Fibroblast of villous mesenchyme (primary cell): ENCODE data around the gene FRMPD2. TPM values are rescaled to one million over a fixed set of nuclear protein-coding genes. Genes with fewer than 3 reads are reported as not detected.

Experiments
- DNase-seq: peaks from one replicate; pipeline ENCODE4 v3.0.0-alpha.2; 2010; ENCODE audit warnings: low read depth
- H3K4me3 ChIP-seq: 2 replicates; pipeline ENCODE4 v1.5.1; 2011; ENCODE audit warnings: low read depth, mild to moderate bottlenecking, low read length
- total RNA-seq: library from RNA; depleted of rRNA; stranded (reverse); fragments of >200 nt; gene quantifications from 2 replicates; pipeline ENCODE4 v1.2.3, GENCODE V29; 2012
- TF ChIP-seq, protein P1 (sequence below): IDR thresholded peaks from 2 replicates; pipeline ENCODE4 v1.5.1; 2012; ENCODE audit warnings: low read depth, mild to moderate bottlenecking, low read length; ENCODE audit not compliant: insufficient read depth

The FRMPD2 gene
- total RNA-seq, 1 donor: under 0.01 TPM

- no peak overlapping the region for H3K4me3 ChIP-seq
- TF ChIP-seq, protein P1, sequence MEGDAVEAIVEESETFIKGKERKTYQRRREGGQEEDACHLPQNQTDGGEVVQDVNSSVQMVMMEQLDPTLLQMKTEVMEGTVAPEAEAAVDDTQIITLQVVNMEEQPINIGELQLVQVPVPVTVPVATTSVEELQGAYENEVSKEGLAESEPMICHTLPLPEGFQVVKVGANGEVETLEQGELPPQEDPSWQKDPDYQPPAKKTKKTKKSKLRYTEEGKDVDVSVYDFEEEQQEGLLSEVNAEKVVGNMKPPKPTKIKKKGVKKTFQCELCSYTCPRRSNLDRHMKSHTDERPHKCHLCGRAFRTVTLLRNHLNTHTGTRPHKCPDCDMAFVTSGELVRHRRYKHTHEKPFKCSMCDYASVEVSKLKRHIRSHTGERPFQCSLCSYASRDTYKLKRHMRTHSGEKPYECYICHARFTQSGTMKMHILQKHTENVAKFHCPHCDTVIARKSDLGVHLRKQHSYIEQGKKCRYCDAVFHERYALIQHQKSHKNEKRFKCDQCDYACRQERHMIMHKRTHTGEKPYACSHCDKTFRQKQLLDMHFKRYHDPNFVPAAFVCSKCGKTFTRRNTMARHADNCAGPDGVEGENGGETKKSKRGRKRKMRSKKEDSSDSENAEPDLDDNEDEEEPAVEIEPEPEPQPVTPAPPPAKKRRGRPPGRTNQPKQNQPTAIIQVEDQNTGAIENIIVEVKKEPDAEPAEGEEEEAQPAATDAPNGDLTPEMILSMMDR: no peak
- DNase-seq: no peak
Observed at GRCh38 chr10:48299692-48300091, 25.2 kb upstream of the FRMPD2 start.

DNA sequence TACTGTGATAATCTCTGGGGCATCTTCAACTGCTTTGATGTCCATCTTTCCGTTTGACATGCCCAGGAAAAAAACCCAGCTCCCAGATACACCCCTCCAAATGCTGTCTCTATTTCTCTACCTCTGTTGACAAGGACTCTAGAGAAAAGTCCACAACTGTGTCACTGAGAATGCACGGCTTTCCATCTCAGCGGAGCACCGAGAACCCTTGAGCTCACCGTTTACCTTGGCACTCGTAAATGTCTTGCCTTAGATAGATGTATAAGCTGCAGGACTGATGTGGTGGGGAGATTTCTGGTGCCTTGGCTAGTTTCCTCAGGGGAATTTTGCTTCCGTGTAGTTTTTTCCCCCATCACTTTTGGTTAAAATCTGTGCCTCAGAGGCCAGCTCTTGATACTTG, 24.6 kb upstream of the FRMPD2 start:
- H3K4me3 ChIP-seq: no peak overlapping the region
- TF ChIP-seq, protein P1: no peak
- no peak for DNase-seq

DNA sequence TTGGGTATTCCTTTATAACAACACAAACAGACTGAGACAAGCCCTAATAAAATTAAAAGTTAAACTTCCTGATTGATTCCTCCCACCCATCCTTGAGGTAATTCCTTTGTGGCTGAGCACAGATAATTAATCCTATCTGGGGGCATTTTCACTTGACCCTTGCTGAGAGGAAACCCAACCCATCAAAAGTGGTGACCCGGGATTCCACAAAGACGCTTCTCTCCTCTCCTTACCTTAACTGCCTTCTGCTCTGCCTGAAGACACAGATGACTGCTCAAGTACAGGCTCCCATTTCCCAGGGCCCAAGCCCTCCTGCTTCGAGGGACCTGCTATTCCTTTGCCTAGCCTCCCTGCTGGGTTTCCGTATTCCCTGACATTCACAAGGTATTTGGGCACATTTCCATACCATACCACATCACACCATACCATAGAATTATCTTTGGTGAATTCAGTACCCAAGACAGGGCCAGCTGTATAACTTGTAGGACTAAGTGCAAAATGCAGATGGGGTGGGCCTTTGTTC, 22.1 kb upstream of the FRMPD2 start:
- TF ChIP-seq, protein P1: no peak
- no peak for DNase-seq
- no peak overlapping the region for H3K4me3 ChIP-seq

DNA sequence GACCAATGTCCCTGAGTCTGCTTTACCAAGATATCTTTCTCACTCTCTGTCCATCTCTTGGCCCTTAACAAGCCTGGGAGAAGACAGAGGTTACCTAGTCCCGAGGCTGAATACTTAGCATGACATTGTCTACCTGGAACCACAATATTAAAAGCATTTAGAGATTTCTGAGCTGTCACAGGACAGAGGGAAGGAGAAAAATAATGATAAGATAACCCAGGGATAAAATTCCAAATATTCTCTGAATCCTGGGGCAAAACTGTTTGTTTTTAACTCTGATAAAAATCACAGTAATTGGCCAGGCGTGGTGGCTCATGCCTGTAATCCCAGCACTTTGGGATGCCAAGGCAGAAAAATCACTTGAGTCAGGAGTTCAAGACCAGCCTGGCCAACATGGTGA, 19.9 kb upstream of the FRMPD2 start:
- TF ChIP-seq, protein P1: no peak

DNA sequence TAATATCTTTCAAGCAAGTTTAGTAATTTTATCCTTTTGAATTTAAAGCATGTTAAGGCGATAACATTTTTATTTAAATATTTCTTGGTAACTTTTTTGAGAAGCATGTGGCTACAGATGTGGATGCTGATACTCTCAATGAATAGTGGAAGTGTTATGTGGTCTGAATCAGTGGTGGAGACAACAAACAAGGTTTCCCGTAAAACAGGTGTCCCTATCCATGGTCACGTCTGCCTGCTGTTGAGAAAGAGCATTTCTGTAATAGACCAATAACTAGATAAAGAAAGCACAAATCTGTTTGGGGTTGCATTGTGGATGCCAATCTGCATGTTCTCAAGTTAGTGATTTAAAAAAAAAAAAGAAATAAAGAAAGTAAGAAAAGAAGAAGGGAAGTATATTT, 18.1 kb upstream of the FRMPD2 start:
- TF ChIP-seq, protein P1: no peak
- no peak for DNase-seq
- H3K4me3 ChIP-seq: no peak overlapping the region

More for the DNA sequence above, 19.9 kb upstream of the FRMPD2 start:
- H3K4me3 ChIP-seq: no peak overlapping the region
- DNase-seq: no peak

DNA sequence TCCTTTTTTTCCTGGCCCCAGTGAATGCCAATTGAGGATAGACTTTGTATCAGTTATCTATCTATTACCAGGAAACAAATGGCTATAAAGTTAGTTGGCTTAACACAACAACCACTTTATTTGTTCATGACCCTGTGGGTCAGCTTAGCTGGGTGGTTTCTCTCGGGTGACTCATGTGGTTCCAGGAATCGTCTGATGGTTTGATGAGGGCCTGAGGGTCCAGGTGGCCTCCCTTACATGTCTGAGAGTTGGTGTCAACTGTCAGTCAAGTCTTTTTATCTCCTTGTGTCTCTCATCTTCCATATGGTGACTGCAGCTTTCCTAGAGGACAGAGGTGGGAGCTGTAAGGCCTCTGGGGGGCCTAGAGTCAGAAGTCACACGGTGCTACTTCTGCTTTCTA, 16.7 kb upstream of the FRMPD2 start:
- H3K4me3 ChIP-seq: no peak overlapping the region
- TF ChIP-seq, protein P1: no peak
- no peak for DNase-seq

GRCh38 chr10:48290286-48290685, 15.8 kb upstream of the FRMPD2 start:
- TF ChIP-seq, protein P1: no peak
- no peak overlapping the region for H3K4me3 ChIP-seq
- no peak for DNase-seq
